ENCODE measurements around the gene PPP2R1A.

PPP2R1A gene

GRCh38 chr19:52171321-52172169, 18.3 kb upstream of the PPP2R1A start, which contains the start of gene ZNF836:
TSS of gene ZNF836 (minus strand) at chr19:52171621. CDS start at chr19:52168072, 3,549 bp downstream.
- H4K91ac ChIP-seq (ENCODE audit: low read length) = peak within 1 kb of the TSS; percentile 83
- no peaks in the 10 kb centered on the region for H3K27me3 ChIP-seq (ENCODE audit: control insufficient read depth in 1 of 2, insufficient read depth in 1 of 2, low read length in 2 of 2)

DNA sequence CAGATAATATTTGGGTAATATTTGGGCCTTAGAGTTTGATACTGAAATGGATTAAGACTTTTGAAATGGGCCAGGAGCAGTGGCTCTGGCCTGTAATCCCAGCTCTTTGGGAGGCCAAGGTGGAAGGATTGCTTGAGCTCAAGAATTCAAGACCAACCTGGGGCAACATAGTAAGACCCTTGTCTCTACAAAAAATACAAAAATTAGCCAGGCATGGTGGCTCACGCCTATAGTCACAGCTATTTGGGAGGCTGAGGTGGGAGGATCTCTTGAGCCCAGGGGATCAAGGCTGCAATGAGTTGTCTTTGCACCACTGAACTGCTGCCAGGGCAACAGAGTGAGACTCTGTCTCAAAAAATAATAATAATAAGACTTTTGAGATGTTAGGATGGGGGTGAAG, 17.5 kb upstream of the PPP2R1A start:
- Histone ChIP-seq H3K27me3 (ENCODE audit: control insufficient read depth in 1 of 2, insufficient read depth in 1 of 2, low read length in 2 of 2) (no peaks in the 10 kb centered on the region), H4K8ac (ENCODE audit: low read length) (no peak overlapping the region), H2BK5ac (ENCODE audit: low read depth, low read length, poor library complexity, severe bottlenecking) (no peak overlapping the region), H3K4me3 (ENCODE audit: insufficient read depth in 1 of 2, low read depth in 1 of 2, low read length in 2 of 2) (peak overlapping the region in 1 of 2 experiments; percentile 100), H2AK5ac (ENCODE audit: low read length, severe bottlenecking) (peak overlapping the region; percentile 33), H2BK15ac (ENCODE audit: low read depth, poor library complexity, severe bottlenecking) (no peak overlapping the region), H3K23ac (ENCODE audit: low read length in 2 of 2) (no peak overlapping the region), H3K4me1 (ENCODE audit: control insufficient read depth, insufficient read depth, low read depth, low read length) (peaks cover 1% of the 10 kb centered on the region), H3K9me3 (ENCODE audit: control insufficient read depth, low read length) (peaks cover 8% of the 10 kb centered on the region), H3K79me1 (replicated peaks; ENCODE audit: low read length, poor library complexity, severe bottlenecking) (peaks cover 9% of the 10 kb centered on the region), H2AFZ (ENCODE audit: low read depth, low read length) (no peak overlapping the region), H3K4ac (ENCODE audit: low read depth in 1 of 2, low read length in 2 of 2) (no peak overlapping the region), H4K91ac (ENCODE audit: low read length) (no peak overlapping the region), H2BK12ac (ENCODE audit: low read length in 2 of 2) (no peak overlapping the region), H3K14ac (ENCODE audit: low read length in 2 of 2) (no peak overlapping the region), H3K9ac (ENCODE audit: low read length) (peak overlapping the region; percentile 98), H3K36me3 (ENCODE audit: control insufficient read depth in 1 of 2, insufficient read depth in 2 of 2, low read depth in 1 of 2, low read length in 2 of 2) (peaks cover 13 to 17% of the 10 kb centered on the region in 2 experiments), H3K4me2 (ENCODE audit: low read length, poor library complexity, severe bottlenecking) (no peak overlapping the region), H3K27ac (ENCODE audit: low read length, poor library complexity, severe bottlenecking) (no peak overlapping the region), H2BK120ac (ENCODE audit: low read depth, low read length) (no peak overlapping the region), H3K18ac (ENCODE audit: low read depth in 1 of 2, low read length in 2 of 2) (no peak overlapping the region)
- DNase-seq = no peak
- 100% methylated on average over 1 of the region's 1 CpG for WGBS

More at GRCh38 chr19:52171321-52172169, 18.3 kb upstream of the PPP2R1A start, which contains the start of gene ZNF836:
- DNase-seq = peak; percentile 61
- Histone ChIP-seq H3K9ac (ENCODE audit: low read length) (peak within 1 kb of the TSS; percentile 98), H2AK5ac (ENCODE audit: low read length, severe bottlenecking) (peak within 1 kb of the TSS; percentile 73), H2BK5ac (ENCODE audit: low read depth, low read length, poor library complexity, severe bottlenecking) (no peak within 1 kb of the TSS), H2AFZ (ENCODE audit: low read depth, low read length) (peak within 1 kb of the TSS; percentile 16), H3K36me3 (ENCODE audit: control insufficient read depth in 1 of 2, insufficient read depth in 2 of 2, low read depth in 1 of 2, low read length in 2 of 2) (peaks cover 16 to 22% of the 10 kb centered on the region in 2 experiments), H3K23ac (ENCODE audit: low read length in 2 of 2) (peak within 1 kb of the TSS in 1 of 2 experiments; percentile 90), H3K18ac (ENCODE audit: low read depth in 1 of 2, low read length in 2 of 2) (peak within 1 kb of the TSS; percentile 70 to 86), H4K8ac (ENCODE audit: low read length) (peak within 1 kb of the TSS; percentile 75), H3K4me1 (ENCODE audit: control insufficient read depth, insufficient read depth, low read depth, low read length) (peaks cover 1% of the 10 kb centered on the region), H3K14ac (ENCODE audit: low read length in 2 of 2) (peak within 1 kb of the TSS; percentile 76 to 95), H3K79me1 (replicated peaks; ENCODE audit: low read length, poor library complexity, severe bottlenecking) (peaks cover 9% of the 10 kb centered on the region), H3K4me3 (ENCODE audit: insufficient read depth in 1 of 2, low read depth in 1 of 2, low read length in 2 of 2) (peak within 1 kb of the TSS; percentile 84 to 100), H3K4ac (ENCODE audit: low read depth in 1 of 2, low read length in 2 of 2) (peak within 1 kb of the TSS; percentile 55 to 81), H2BK120ac (ENCODE audit: low read depth, low read length) (peak within 1 kb of the TSS; percentile 73), H2BK12ac (ENCODE audit: low read length in 2 of 2) (no peak within 1 kb of the TSS), H3K27ac (ENCODE audit: low read length, poor library complexity, severe bottlenecking) (no peak within 1 kb of the TSS), H3K4me2 (ENCODE audit: low read length, poor library complexity, severe bottlenecking) (peak within 1 kb of the TSS; percentile 93), H3K9me3 (ENCODE audit: control insufficient read depth, low read length) (peaks cover 12% of the 10 kb centered on the region), H2BK15ac (ENCODE audit: low read depth, poor library complexity, severe bottlenecking) (peak within 1 kb of the TSS; percentile 89)
- WGBS = 12% methylated on average over 37 of the region's 37 CpGs

GRCh38 chr19:52176574-52176973, 13.3 kb upstream of the PPP2R1A start:
- no peak overlapping the region for H2BK5ac ChIP-seq (ENCODE audit: low read depth, low read length, poor library complexity, severe bottlenecking)
- H4K8ac ChIP-seq (ENCODE audit: low read length) = no peak overlapping the region
- H4K91ac ChIP-seq (ENCODE audit: low read length) = no peak overlapping the region
- no peak overlapping the region for H3K23ac ChIP-seq (ENCODE audit: low read length in 2 of 2)
- peaks cover 1% of the 10 kb centered on the region for H3K4me1 ChIP-seq (ENCODE audit: control insufficient read depth, insufficient read depth, low read depth, low read length)
- H3K4me2 ChIP-seq (ENCODE audit: low read length, poor library complexity, severe bottlenecking) = no peak overlapping the region
- H3K79me1 ChIP-seq (replicated peaks; ENCODE audit: low read length, poor library complexity, severe bottlenecking) = no peaks in the 10 kb centered on the region
- no peak overlapping the region for H2BK15ac ChIP-seq (ENCODE audit: low read depth, poor library complexity, severe bottlenecking)
- H3K18ac ChIP-seq (ENCODE audit: low read depth in 1 of 2, low read length in 2 of 2) = no peak overlapping the region
- no peak overlapping the region for H3K4me3 ChIP-seq (ENCODE audit: insufficient read depth in 1 of 2, low read depth in 1 of 2, low read length in 2 of 2)
- H3K36me3 ChIP-seq (ENCODE audit: control insufficient read depth in 1 of 2, insufficient read depth in 2 of 2, low read depth in 1 of 2, low read length in 2 of 2) = no peaks in the 10 kb centered on the region
- H2AFZ ChIP-seq (ENCODE audit: low read depth, low read length) = no peak overlapping the region
- H3K9me3 ChIP-seq (ENCODE audit: control insufficient read depth, low read length) = no peaks in the 10 kb centered on the region
- no peak overlapping the region for H3K9ac ChIP-seq (ENCODE audit: low read length)
- no peak overlapping the region for H2AK5ac ChIP-seq (ENCODE audit: low read length, severe bottlenecking)
- WGBS = 68% methylated on average over 10 of the region's 10 CpGs
- H3K27ac ChIP-seq (ENCODE audit: low read length, poor library complexity, severe bottlenecking) = no peak overlapping the region
- no peaks in the 10 kb centered on the region for H3K27me3 ChIP-seq (ENCODE audit: control insufficient read depth in 1 of 2, insufficient read depth in 1 of 2, low read length in 2 of 2)
- no peak overlapping the region for H3K4ac ChIP-seq (ENCODE audit: low read depth in 1 of 2, low read length in 2 of 2)
- no peak overlapping the region for H3K14ac ChIP-seq (ENCODE audit: low read length in 2 of 2)
- H2BK12ac ChIP-seq (ENCODE audit: low read length in 2 of 2) = no peak overlapping the region
- DNase-seq = no peak
- H2BK120ac ChIP-seq (ENCODE audit: low read depth, low read length) = no peak overlapping the region

- Histone ChIP-seq H2BK12ac (ENCODE audit: low read length in 2 of 2) (no peak overlapping the region), H3K36me3 (ENCODE audit: control insufficient read depth in 1 of 2, insufficient read depth in 2 of 2, low read depth in 1 of 2, low read length in 2 of 2) (peaks cover 0 to 1% of the 10 kb centered on the region in 2 experiments), H3K4me2 (ENCODE audit: low read length, poor library complexity, severe bottlenecking) (no peak overlapping the region), H3K27ac (ENCODE audit: low read length, poor library complexity, severe bottlenecking) (no peak overlapping the region), H4K8ac (ENCODE audit: low read length) (no peak overlapping the region), H3K18ac (ENCODE audit: low read depth in 1 of 2, low read length in 2 of 2) (no peak overlapping the region), H3K4me1 (ENCODE audit: control insufficient read depth, insufficient read depth, low read depth, low read length) (peaks cover 2% of the 10 kb centered on the region), H3K27me3 (ENCODE audit: control insufficient read depth in 1 of 2, insufficient read depth in 1 of 2, low read length in 2 of 2) (no peaks in the 10 kb centered on the region), H3K23ac (ENCODE audit: low read length in 2 of 2) (no peak overlapping the region), H4K91ac (ENCODE audit: low read length) (no peak overlapping the region), H2BK120ac (ENCODE audit: low read depth, low read length) (no peak overlapping the region), H3K4ac (ENCODE audit: low read depth in 1 of 2, low read length in 2 of 2) (no peak overlapping the region), H2AK5ac (ENCODE audit: low read length, severe bottlenecking) (no peak overlapping the region), H3K79me1 (replicated peaks; ENCODE audit: low read length, poor library complexity, severe bottlenecking) (no peaks in the 10 kb centered on the region), H3K9me3 (ENCODE audit: control insufficient read depth, low read length) (no peaks in the 10 kb centered on the region), H3K14ac (ENCODE audit: low read length in 2 of 2) (no peak overlapping the region), H2AFZ (ENCODE audit: low read depth, low read length) (no peak overlapping the region), H2BK15ac (ENCODE audit: low read depth, poor library complexity, severe bottlenecking) (no peak overlapping the region), H3K4me3 (ENCODE audit: insufficient read depth in 1 of 2, low read depth in 1 of 2, low read length in 2 of 2) (no peak overlapping the region), H2BK5ac (ENCODE audit: low read depth, low read length, poor library complexity, severe bottlenecking) (no peak overlapping the region), H3K9ac (ENCODE audit: low read length) (no peak overlapping the region)
- no peak for DNase-seq
- WGBS = no CpG with 5 or more reads among the region's 1 CpG
Observed at GRCh38 chr19:52187407-52187806, 2.4 kb upstream of the PPP2R1A start.
